Anterior cingulate cortex (tissue), 58 donors: ENCODE data around the gene CFAP61.
A peak's percentile ranks its signal among the peaks of the same experiment; 100 is the strongest.

Source experiments
- DNase-seq, 58 donors: peaks; one replicate each; lab custom pipeline; 2025; lab: John Stamatoyannopoulos, UW

CFAP61 gene

GRCh38 chr20:20034486-20034885 lies 17.8 kb upstream of the CFAP61 start:
- no peak for DNase-seq

- no peak for DNase-seq
These were observed 15.6 kb upstream of the CFAP61 start for GRCh38 chr20:20036756-20037155.

GRCh38 chr20:20037960-20038359 lies 14.4 kb upstream of the CFAP61 start:
- no peak for DNase-seq

GRCh38 chr20:20038586-20038985 lies 13.7 kb upstream of the CFAP61 start:
- DNase-seq: no peak

GRCh38 chr20:20039752-20040387 lies 12.5 kb upstream of the CFAP61 start:
- no peak for DNase-seq

GRCh38 chr20:20051767-20052073 lies 612 bp upstream of the CFAP61 start:
- no peak for DNase-seq

- DNase-seq: no peak
These were observed 8.1 kb downstream of the CFAP61 start for GRCh38 chr20:20060234-20060998.

GRCh38 chr20:20063941-20064702 lies 11.8 kb downstream of the CFAP61 start:
- DNase-seq: no peak

- DNase-seq: no peak
These were observed 13.0 kb downstream of the CFAP61 start for GRCh38 chr20:20065361-20065760.

GRCh38 chr20:20070871-20071726 lies 18.8 kb downstream of the CFAP61 start:
- no peak for DNase-seq

- DNase-seq: peak in 12 of 58 donors; percentile 6 to 43 (median 27)
These were observed 21.6 kb downstream of the CFAP61 start for GRCh38 chr20:20073801-20074371.

GRCh38 chr20:20075032-20075431 lies 22.7 kb downstream of the CFAP61 start:
- DNase-seq: no peak

- peak in 52 of 58 donors; percentile 8 to 92 (median 72) for DNase-seq
These were observed 24.1 kb downstream of the CFAP61 start for GRCh38 chr20:20076297-20077065.

GRCh38 chr20:20078041-20078440 lies 25.7 kb downstream of the CFAP61 start:
- no peak for DNase-seq

GRCh38 chr20:20079102-20079784 lies 26.9 kb downstream of the CFAP61 start:
- DNase-seq: no peak

GRCh38 chr20:20083807-20084206 lies 31.5 kb downstream of the CFAP61 start:
- peak in 1 of 58 donors; percentile 41 for DNase-seq

GRCh38 chr20:20084296-20084752 lies 32.0 kb downstream of the CFAP61 start:
- peak in 10 of 58 donors; percentile 2 to 48 (median 10) for DNase-seq

- peak in 1 of 58 donors; percentile 2 for DNase-seq
These were observed 32.7 kb downstream of the CFAP61 start for GRCh38 chr20:20085071-20085470.

- DNase-seq: peak in 1 of 58 donors; percentile 16
These were observed 33.5 kb downstream of the CFAP61 start for GRCh38 chr20:20085812-20086211.
